NCI-H748 (cell line): ENCODE measurements around the gene HEPACAM.
"Not testable (repeated sequence)": the region's sequence is repeated elsewhere in the genome, so short reads cannot be mapped to it uniquely, and the experiment has no call there.

Source experiments
- DNase-seq: peaks from one replicate; lab custom pipeline; 2025; ENCODE audit not compliant: unreplicated experiment; lab: John Stamatoyannopoulos, UW

Gene HEPACAM

DNA sequence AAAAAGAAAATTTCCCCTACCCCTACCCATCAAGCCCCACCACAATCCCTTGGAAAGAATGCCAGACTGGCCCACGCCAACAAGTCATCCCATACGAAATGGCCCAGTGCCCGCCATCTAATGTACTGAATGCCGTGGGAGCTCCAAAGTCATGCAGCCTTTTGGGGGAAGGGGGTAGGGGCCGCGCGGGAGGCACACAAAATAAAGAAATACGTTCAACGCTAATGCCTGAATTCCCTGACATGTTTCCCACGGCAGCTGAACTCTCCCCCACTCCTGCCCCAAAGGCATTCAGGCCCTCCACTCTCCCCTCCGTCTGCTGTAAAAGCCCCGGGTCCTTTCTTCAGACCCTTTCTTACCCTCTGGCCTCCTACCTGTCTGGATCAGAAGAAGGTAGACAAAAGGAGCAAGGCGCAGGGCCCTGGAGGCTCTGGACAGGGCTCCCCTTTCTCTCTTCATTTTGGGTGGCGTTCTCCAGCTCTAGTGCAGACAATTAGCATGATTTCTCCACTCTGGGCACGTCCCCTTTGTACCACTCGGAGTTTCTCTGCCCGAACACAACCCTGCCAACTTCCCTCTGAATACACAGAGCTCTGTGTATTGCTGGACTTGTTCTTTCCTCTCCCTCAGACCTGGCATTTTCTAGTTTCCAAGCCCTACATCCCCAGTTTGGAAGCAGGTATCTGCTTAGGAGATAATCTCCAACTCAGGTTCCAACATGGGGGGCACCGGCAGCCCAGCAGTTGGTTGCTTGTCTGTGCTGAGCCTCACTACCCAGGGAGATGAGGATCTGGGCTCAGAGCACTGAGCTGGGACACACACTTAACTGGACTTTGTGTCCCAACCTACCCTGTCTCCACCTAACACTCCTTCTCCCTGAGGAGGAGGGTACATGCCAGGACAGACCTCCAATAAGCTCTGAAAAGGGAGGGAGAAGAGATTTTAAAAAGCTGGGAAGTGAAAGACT, at the start of gene HEPACAM:
TSS of gene HEPACAM (minus strand) at position 500 of the 967 bp plus-strand sequence. CDS start at position 459, 41 bp downstream.
- no peak for DNase-seq

DNA sequence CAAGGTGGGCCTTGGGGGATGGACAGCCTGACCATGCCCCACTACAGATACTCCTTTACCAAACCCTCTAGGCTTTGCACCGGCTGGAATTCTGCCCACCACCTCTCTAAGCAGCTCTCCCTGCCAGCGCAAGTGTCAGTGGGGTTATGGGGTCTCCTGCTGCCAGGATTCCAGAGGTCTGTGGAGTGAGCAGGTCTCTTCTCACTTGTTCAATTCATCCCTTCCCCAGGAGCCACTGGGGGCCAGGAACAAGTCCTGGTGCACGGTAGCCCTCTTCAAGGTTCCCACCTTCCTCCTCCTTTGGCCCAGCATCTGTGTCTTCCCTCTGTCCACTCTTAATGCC, 48.6 kb upstream of the HEPACAM start:
- DNase-seq, result no peak

GRCh38 chr11:124983674-124984511, 48.0 kb upstream of the HEPACAM start:
- no peak for DNase-seq

GRCh38 chr11:124982043-124982442, 46.2 kb upstream of the HEPACAM start:
- no peak for DNase-seq

- DNase-seq, result no peak
These were observed 42.5 kb upstream of the HEPACAM start for GRCh38 chr11:124978316-124978715.

- DNase-seq, result no peak
These were observed 41.2 kb upstream of the HEPACAM start for GRCh38 chr11:124977006-124977405.

GRCh38 chr11:124976531-124976930, 40.7 kb upstream of the HEPACAM start:
- DNase-seq, result no peak

DNA sequence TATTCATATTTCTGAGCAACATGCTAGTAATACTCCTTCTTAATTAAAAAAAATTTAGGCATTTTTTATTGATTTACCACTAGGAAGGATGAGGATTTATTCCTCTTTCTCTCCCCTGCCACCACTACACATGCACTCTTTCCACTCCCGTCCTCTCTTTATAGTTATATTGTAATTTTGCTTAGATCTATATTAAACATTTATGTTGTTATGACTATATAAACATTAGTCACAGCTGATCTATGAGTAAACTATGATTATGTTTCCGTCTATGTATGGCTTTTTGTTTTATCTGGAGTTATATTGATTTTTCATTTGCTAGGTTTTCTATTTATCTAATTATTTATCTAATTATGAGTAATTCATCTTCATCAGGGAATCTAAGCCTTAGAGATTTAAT, 36.0 kb upstream of the HEPACAM start:
- DNase-seq, result no peak

DNA sequence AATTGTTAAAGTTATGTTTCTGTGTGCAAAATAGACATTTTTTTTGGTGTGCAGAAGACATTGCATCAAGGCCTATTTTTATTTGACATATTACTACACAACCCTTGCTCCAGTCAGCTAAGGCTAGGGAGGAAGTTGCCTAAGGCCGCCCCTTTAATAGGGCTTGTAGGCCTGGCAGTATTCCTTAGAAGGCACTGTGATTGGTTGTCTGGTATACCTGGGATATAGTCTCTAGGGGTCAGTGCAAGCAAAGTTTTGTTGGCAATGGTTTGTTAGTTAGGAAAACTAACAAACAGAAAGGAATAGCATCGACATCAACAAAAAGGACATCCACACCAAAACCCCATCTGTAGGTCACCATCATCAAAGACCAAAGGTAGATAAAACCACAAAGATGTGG, 35.1 kb upstream of the HEPACAM start:
- no peak for DNase-seq

DNA sequence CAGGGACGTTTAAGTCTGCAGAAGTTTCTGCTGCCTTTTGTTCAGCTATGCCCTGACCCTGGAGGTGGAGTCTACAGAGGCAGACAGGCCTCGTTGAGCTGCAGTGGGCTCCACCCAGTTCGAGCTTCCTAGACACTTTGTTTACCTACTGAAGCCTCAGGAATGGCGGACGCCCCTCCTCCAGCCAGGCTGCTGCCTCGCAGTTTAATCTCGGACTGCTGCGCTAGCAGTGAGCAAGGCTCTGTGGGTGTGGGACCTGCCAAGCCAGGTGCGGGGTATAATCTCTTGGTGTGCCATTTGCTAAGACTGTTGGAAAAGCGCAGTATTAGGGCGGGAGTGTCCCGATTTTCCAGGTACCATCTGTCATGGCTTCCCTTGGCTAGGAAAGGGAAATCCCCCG, 32.4 kb upstream of the HEPACAM start:
- not testable (repeated sequence) for DNase-seq

GRCh38 chr11:124961972-124962609, 26.2 kb upstream of the HEPACAM start:
- DNase-seq, result peak; percentile 59

DNA sequence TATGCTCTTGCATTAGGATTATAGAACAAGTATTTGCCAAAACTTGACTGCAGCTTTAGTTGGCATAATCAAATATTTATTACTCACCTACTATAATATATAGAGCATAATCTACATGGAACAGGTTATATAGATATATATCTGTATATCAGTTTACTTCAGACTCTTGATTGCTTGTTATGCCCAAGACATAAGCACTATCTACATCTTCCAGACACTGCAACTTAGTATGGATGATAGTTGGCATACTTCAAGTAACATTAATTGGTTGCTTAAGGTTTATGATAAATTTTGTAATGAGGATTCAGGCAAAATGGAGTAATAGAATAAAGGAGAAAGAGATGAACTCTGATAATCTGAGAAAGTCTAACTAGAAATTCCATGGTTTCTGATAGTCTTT, 19.2 kb upstream of the HEPACAM start:
- no peak for DNase-seq

GRCh38 chr11:124954590-124954955, 18.7 kb upstream of the HEPACAM start:
- DNase-seq, result no peak

DNA sequence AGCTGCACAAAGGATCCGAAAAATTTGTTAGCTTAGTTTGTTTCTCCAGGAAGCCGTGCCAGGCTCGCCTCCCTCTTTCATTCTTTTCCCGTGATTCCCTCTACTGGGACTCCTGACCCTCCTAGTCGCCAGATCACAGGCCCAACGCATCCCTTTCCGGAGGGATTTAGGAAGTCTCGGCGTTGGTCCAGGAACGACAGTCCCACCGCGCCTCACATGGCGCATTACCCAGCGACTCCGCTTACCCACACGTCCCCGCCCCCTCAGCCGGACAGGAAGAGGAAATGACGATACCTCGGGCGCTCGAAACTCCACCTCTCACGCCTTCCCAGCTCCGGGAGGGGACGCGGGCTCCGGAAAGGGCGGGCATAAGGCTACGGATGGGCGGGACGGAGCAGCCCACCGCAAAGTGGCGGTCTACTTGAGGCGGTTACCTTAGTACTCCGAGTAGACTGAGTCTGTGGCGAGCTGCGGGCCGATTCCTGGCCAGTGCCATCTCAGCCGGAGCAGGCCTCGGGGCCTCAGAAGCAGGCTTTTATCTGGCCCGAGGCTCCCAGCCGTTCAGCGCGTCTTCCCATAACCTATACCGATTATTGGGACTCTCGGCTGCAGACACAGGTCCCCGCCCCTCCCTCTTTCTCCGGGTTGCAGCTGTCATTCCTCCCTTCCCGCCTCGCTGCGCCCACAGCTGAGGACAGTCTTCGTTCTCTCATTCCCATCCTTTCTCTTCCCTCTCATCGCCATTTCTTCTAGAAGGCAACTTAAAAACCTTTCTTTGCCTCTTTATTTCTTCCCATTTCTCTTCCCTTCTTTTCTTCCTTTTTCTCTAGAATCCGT, 18.1 kb upstream of the HEPACAM start, which contains the start of gene CCDC15:
TSS of gene CCDC15 (plus strand) at position 450 of the 837 bp plus-strand sequence. CDS start 531 bp downstream, outside the sequence.
- DNase-seq, result peak; percentile 96

- no peak for DNase-seq
These were observed 15.5 kb upstream of the HEPACAM start for GRCh38 chr11:124951341-124951740.

DNA sequence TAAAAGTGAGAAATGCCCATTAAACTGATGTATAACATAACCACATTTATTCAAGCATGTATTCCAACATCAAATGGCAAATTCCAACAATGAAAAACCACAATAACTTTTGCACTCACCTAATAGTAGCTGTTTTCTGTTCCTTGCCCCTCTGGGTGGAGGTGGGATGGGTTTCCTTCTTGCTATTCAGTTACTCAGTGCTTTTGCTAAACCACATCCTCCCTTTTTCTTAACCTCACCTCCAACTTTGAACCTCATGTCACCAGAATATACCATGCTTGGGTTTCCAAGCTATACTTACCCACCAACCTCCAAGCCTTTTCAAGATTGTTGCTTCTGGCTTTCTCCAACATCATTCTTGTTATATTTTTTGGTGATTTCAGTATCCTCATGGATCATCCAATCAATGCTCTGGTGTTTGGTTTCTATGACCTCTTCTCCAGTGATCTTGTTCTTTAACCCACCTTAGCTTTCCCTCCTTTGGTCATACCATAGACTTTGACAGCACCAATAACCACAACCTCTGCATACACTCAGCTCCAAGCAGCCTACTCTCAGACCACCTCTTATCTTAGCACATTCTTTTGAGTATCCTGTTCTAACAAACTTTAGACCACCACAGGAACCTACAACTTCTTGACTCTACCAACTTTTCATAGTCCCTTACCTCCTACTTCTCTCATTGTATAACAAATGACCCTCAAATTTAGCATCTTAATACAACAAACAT, 14.9 kb upstream of the HEPACAM start:
- DNase-seq, result no peak

GRCh38 chr11:124946735-124947141, 10.9 kb upstream of the HEPACAM start:
- DNase-seq, result no peak

DNA sequence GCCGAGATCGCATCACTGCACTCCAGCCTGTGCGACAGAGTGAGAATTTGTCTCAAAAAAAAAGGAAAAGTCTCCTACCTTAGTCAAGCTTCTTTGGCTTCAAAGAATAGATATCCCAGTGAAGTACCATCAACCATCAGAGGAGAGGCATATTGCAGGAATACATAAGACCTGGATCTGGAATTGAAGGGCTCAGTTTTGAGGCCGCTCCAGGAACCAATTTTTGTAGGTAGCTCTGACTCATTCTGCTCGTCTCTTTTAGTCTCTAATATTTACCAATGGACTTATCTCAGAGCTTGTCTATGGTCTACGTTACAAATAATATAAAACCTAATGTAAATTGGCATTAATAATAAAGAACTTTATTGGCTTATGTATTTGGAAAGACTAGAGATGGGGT, 10.0 kb upstream of the HEPACAM start:
- no peak for DNase-seq

GRCh38 chr11:124944565-124944964, 8.7 kb upstream of the HEPACAM start:
- no peak for DNase-seq

- DNase-seq, result no peak
These were observed 7.9 kb upstream of the HEPACAM start for GRCh38 chr11:124943741-124944140.
